Naive thymus-derived CD8-positive, alpha-beta T cell (primary cell): Measurements from ENCODE around the gene ACTN2. TPM values are rescaled to one million over a fixed set of nuclear protein-coding genes. Genes with fewer than 3 reads are reported as not detected.

Experiments
- ATAC-seq, 2 donors: fragments of 150-1000 bp; cut with Tn5 transposase in 1 of 2; sonication (Bioruptor Pico), chemical (Tn5 transposase) in 1 of 2; 1 replicate in 1 of 2; 2 replicates in 1 of 2; pipeline ENCODE4 v1.10.0; 2021; ENCODE audit warnings: mild to moderate bottlenecking in 2 of 2, moderate library complexity in 2 of 2
- POLR2A ChIA-PET: fragments of 350-600 bp; sonication (Branson Sonifier 250); formaldehyde crosslinking; loops from one replicate; lab custom pipeline; 2021; ENCODE audit warnings: antibody characterized with exemption; lab: Charles Lee
- DNase-seq, 10 donors: peaks; one replicate each; pipeline versions ENCODE4 v3.0.0 to v3.0.0-alpha.2; 2020 to 2022
- H3K27ac Mint-ChIP-seq, 10 donors: one replicate each; pipeline ENCODE4 v1.8.0; 2020 to 2022; ENCODE audit warnings: mild to moderate bottlenecking in 10 of 10, mixed read lengths in 10 of 10, moderate library complexity in 4 of 10, inconsistent platforms in 1 of 10
- H3K27me3 Mint-ChIP-seq, 5 donors: one replicate each; pipeline ENCODE4 v1.8.0; 2021 to 2022; ENCODE audit warnings: mixed read lengths in 5 of 5
- H3K36me3 Mint-ChIP-seq, 3 donors: one replicate each; pipeline ENCODE4 v1.8.0; 2020 to 2022; ENCODE audit warnings: mixed read lengths in 3 of 3, mild to moderate bottlenecking in 2 of 3, inconsistent platforms in 1 of 3
- H3K4me1 Mint-ChIP-seq, 4 donors: one replicate each; pipeline ENCODE4 v1.8.0; 2021 to 2022; ENCODE audit warnings: mixed read lengths in 4 of 4
- H3K4me3 Mint-ChIP-seq, 10 donors: one replicate each; pipeline ENCODE4 v1.8.0; 2020 to 2022; ENCODE audit warnings: mild to moderate bottlenecking in 10 of 10, mixed read lengths in 10 of 10, moderate library complexity in 6 of 10, inconsistent platforms in 1 of 10
- H3K9me3 Mint-ChIP-seq, 9 donors: one replicate each; pipeline ENCODE4 v1.8.0; 2020 to 2022; ENCODE audit warnings: mixed read lengths in 9 of 9, mild to moderate bottlenecking in 3 of 9, inconsistent platforms in 1 of 9, moderate library complexity in 1 of 9
- polyA plus RNA-seq, 3 donors: library from polyadenylated mRNA; unstranded; fragments of 300-500 nt; fragmentation: Illumina TruSeq; gene quantifications; one replicate each; pipeline ENCODE4 v1.2.3, GENCODE V29; 2021
- total RNA-seq, 8 experiments: library from RNA in 2 of 8; stranded (reverse) in 2 of 8; gene quantifications; one replicate each; pipeline ENCODE4 v1.2.3 and lab custom pipeline; 2021 to 2026

Gene ACTN2
- total and polyA plus RNA-seq, 5 experiments from 2014 or later = 0.36 TPM; not detected in 4

DNA sequence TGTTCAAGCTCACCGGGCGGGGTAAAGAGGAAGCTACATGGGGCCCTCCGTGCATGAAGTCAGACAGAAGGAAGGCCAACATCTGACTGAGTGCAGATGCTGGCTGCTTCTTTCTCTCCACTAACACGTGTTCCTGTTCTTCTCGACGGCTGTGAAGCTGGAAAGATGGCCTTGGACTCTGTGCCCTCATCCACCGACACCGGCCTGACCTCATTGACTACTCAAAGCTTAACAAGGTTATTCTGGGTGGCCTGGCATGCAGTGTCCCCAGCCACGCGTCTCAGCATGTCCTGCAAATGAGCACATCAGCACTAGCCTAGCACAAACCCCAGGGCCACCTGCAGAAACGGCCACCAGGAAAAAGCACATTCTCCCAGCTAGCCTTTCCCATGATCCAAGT lies 41.2 kb downstream of the ACTN2 start:
- Mint-ChIP-seq H3K27me3 (peaks cover 0 to 12% (median 4%) of the 10 kb centered on the region in 5 donors), H3K4me1 (no peaks in the 10 kb centered on the region), H3K9me3 (no peaks in the 10 kb centered on the region), H3K36me3 (peaks cover 0 to 5% (median 0%) of the 10 kb centered on the region in 3 donors), H3K27ac (no peak overlapping the region), H3K4me3 (no peak overlapping the region)
- no peak for DNase-seq
- POLR2A ChIA-PET = no interaction called here
- no peak for ATAC-seq

DNA sequence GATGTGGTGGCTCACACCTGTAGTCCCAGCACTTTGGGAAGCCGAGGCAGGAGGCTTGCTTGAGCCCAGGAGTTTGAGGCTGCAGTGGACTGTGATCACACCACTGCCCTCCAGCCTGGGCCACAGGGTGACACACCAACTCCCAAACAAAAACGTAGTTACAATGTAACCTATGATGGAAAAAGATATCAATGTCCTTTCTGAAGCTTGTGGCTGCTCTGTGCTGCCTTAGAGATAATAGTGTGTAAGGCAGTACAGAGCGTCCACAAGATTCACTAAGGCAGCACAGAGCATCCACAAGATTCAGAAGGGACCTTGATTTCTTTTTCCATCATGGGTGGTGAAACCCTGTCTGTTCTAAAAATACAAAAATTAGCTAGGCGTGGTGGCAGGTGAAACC lies 42.5 kb downstream of the ACTN2 start:
- no peak for ATAC-seq
- Mint-ChIP-seq H3K27me3 (peaks cover 4 to 12% (median 8%) of the 10 kb centered on the region in 5 donors), H3K9me3 (no peaks in the 10 kb centered on the region), H3K36me3 (peaks cover 0 to 5% (median 0%) of the 10 kb centered on the region in 3 donors), H3K4me1 (no peaks in the 10 kb centered on the region), H3K4me3 (no peak overlapping the region), H3K27ac (peak overlapping the region in 1 of 10 donors; percentile 31)
- POLR2A ChIA-PET = no interaction called here
- no peak for DNase-seq

DNA sequence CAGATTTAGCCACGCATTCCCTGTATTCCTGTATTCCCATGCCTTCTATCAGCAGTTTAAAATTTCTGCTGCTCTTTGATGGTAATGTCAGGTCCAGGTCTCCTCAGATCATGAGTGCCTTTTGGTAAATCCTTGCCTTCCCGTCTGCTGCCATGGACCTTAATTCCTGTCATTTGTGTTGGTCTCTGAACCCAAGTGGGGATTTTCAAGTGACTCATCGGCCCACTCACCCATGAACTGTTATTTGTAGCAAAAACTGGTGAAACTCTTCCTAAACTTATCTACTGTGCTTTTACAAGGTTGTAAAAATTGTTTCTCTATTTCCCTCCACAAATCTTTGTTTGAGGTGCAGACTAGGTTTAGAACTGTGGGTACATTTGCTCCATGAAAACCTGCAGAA lies 47.4 kb downstream of the ACTN2 start:
- H3K27ac Mint-ChIP-seq = peak overlapping the region in 1 of 10 donors; percentile 12
- H3K36me3 Mint-ChIP-seq = no peaks in the 10 kb centered on the region
- H3K4me3 Mint-ChIP-seq = no peak overlapping the region
- no peaks in the 10 kb centered on the region for H3K4me1 Mint-ChIP-seq
- POLR2A ChIA-PET = no interaction called here
- DNase-seq = no peak
- H3K27me3 Mint-ChIP-seq = peaks cover 0 to 9% (median 3%) of the 10 kb centered on the region in 5 donors
- no peak for ATAC-seq
- H3K9me3 Mint-ChIP-seq = no peaks in the 10 kb centered on the region

DNA sequence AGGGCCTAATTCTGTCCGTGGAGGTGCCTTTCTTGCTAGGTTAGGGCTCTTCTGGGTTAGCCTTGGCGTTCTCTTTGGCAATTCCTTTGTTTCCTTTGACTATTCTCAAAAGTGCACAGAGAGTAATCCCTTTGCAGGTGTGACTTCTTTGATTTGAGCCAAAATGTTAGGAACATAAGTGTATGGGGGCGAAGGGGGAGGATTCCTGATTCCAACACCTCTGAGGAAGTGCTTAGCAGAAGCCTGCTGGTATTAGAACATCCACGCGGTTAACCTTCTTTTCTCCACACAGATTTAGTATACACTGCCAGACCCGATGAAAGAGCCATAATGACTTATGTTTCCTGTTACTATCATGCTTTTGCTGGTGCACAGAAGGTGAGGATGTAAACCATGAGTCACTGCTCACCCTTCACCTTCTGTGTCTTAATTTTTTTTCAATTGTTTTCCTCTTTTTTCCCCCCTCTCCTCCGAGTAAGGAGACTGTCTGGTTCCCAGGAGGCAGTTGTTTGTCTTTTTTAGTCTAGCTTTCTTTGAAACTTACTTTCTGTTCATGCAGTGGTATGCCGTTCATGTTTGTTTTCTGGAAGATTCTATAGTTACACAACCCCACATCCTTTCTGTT lies 48.0 kb downstream of the ACTN2 start:
- POLR2A ChIA-PET = no interaction called here
- peaks cover 0 to 9% (median 3%) of the 10 kb centered on the region in 5 donors for H3K27me3 Mint-ChIP-seq
- no peaks in the 10 kb centered on the region for H3K4me1 Mint-ChIP-seq
- no peaks in the 10 kb centered on the region for H3K36me3 Mint-ChIP-seq
- no peaks in the 10 kb centered on the region for H3K9me3 Mint-ChIP-seq
- DNase-seq = no peak
- no peak overlapping the region for H3K27ac Mint-ChIP-seq
- no peak overlapping the region for H3K4me3 Mint-ChIP-seq
- ATAC-seq = no peak

DNA sequence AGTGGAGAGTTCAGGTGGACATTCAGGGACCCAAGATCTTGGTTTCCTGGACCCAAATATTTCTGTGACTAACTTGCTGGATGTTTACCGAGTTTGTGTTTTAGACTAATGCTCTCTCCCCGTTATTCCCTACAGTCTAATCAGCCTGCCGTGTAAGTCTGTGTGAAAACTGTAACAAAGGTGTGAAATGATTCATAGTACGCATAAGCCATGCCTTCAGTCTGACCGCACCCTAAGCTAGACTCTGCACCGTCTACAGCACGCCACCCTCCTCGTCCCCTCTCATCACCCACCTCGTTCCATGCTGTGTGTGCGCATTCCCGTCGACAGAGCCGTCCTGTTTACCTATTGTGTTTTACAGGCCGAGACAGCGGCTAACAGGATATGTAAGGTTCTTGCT lies 50.5 kb downstream of the ACTN2 start:
- H3K36me3 Mint-ChIP-seq = no peaks in the 10 kb centered on the region
- DNase-seq (no peak), ATAC-seq (no peak)
- H3K27ac Mint-ChIP-seq = no peak overlapping the region
- peaks cover 0 to under 1% (median 0%) of the 10 kb centered on the region in 9 donors for H3K9me3 Mint-ChIP-seq
- peaks cover 4 to 24% (median 13%) of the 10 kb centered on the region in 5 donors for H3K27me3 Mint-ChIP-seq
- no peak overlapping the region for H3K4me3 Mint-ChIP-seq
- no peaks in the 10 kb centered on the region for H3K4me1 Mint-ChIP-seq
- POLR2A ChIA-PET = no interaction called here

DNA sequence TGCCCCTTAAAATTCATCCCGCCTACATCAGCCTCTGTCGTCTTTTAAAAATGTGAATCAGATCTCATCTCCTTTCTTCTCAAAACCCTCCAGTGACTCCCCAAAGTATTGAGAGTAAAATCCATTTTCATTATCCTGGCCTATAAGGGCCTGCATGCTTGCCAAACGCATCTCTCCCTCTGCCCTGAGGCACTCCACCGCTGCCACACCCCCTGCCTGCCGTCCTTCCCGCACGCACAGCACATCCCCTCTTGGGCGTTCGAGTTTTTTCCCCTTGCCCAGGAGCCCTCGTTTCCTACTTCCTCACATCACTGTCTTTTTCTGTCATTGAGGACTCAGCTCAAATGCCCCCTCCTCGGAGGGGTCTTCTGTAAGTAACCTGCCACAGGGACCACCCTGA lies 55.5 kb downstream of the ACTN2 start:
- Mint-ChIP-seq H3K27me3 (peaks cover 4 to 22% (median 16%) of the 10 kb centered on the region in 5 donors), H3K4me1 (no peaks in the 10 kb centered on the region), H3K9me3 (peaks cover 0 to 2% (median 0%) of the 10 kb centered on the region in 9 donors), H3K4me3 (no peak overlapping the region), H3K36me3 (no peaks in the 10 kb centered on the region), H3K27ac (peak overlapping the region in 2 of 10 donors; percentile 41 to 63)
- DNase-seq (no peak), ATAC-seq (no peak)
- POLR2A ChIA-PET = no interaction called here

DNA sequence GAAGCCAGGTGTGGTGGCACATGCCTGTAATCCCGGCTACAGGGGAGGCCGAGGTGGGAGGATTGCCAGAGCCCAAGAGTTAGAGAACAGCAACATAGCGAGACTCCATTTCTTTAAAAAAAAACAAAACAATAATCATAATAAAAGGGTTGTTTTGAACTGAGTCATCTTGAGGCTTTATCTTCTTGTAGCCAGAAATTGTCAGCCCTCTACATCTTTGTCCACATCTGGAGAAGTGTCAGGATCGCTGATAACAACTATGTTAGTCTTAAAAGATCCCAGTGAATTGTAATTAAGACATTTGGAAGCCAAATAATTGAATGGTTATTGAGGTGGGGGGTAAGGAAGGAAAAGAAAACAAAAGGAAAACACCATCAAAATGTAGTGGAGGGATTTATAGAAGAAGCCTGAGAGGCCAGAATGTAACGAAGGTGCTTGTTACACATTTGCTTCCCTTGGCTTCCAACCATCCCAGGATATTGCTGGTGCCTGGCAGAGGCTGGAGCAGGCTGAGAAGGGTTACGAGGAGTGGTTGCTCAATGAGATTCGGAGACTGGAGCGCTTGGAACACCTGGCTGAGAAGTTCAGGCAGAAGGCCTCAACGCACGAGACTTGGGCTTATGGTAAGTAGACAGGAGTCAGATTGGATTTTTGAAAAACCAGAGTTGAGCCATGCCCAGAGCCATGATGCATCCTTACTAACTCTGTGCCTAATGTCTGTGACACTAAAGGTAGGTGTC lies 56.3 kb downstream of the ACTN2 start:
- Mint-ChIP-seq H3K4me3 (no peak overlapping the region), H3K36me3 (no peaks in the 10 kb centered on the region), H3K9me3 (peaks cover 0 to 2% (median 0%) of the 10 kb centered on the region in 9 donors), H3K27ac (peak overlapping the region in 1 of 10 donors; percentile 41), H3K27me3 (peaks cover 4 to 25% (median 16%) of the 10 kb centered on the region in 5 donors), H3K4me1 (no peaks in the 10 kb centered on the region)
- DNase-seq = no peak
- POLR2A ChIA-PET = no interaction called here
- no peak for ATAC-seq

DNA sequence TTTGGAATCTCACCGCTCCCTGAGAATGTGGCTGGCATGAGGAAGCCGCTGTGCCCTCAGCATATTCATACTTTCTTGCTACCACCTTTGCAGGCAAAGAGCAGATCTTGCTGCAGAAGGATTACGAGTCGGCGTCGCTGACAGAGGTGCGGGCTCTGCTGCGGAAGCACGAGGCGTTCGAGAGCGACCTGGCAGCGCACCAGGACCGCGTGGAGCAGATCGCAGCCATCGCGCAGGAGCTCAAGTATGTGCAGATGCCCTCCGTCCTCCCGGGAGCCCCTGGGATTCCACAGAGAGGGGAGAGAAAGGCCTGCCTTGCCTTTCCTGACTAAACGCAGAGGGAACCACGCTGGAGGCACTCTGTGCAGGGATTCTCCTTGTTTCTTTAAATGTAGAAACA lies 58.2 kb downstream of the ACTN2 start:
- ATAC-seq = no peak
- Mint-ChIP-seq H3K4me3 (no peak overlapping the region), H3K9me3 (peaks cover 0 to 2% (median 0%) of the 10 kb centered on the region in 9 donors), H3K27ac (no peak overlapping the region), H3K4me1 (no peaks in the 10 kb centered on the region), H3K27me3 (peaks cover 6 to 35% (median 17%) of the 10 kb centered on the region in 5 donors), H3K36me3 (no peaks in the 10 kb centered on the region)
- POLR2A ChIA-PET = no interaction called here
- DNase-seq = no peak

DNA sequence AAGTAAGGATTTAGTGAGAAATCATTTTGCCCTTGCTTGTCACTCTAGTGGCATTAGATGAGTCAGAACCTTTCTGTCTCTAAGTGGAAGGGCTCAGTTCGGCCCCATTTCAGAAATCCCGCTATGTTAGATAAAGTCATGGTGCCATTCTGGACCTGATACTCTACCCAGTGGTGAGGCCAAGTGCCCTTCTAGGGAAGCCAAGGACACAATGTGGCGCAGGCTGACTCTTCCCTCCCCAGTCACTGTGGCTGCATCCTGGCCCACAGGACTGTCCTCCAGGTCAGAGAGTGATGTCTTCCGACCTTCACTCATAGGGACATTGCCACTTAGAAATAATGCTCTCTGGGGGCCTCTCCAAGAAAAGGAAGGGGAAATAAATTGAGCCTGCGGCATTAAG lies 60.5 kb downstream of the ACTN2 start:
- H3K27me3 Mint-ChIP-seq = peaks cover 4 to 20% (median 7%) of the 10 kb centered on the region in 5 donors

DNA sequence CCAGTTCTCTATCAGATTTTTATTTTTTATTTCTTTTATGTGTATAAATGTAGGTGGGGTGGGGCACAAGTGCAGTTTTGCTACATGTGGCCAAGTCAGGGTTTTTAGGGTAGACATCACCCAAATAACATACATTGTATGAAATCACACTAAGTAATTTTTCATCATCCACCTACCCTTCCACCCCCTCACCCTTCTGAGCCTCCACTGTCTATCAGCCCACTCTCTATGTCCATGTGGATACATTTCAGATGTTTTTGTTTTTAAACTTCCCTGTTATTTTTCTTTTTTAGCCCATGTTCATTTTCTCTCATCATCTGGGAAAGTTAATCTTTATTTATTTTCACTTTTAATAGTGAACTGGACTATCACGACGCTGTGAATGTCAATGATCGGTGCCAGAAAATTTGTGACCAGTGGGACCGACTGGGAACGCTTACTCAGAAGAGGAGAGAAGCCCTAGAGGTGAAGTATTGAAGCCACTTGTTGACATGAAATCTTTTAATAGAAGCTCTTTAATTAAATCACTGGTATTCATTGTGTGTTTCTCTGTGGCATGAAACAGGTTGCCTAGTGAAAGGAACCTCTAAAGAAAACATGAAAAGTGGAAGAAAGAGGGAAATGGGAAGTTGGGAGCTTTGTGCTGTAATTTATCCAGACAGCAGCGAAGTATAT lies 61.1 kb downstream of the ACTN2 start:
- Mint-ChIP-seq H3K27ac (peak overlapping the region in 1 of 10 donors; percentile 5), H3K36me3 (no peaks in the 10 kb centered on the region), H3K9me3 (no peaks in the 10 kb centered on the region), H3K4me3 (no peak overlapping the region), H3K4me1 (no peaks in the 10 kb centered on the region), H3K27me3 (peaks cover 4 to 15% (median 9%) of the 10 kb centered on the region in 5 donors)
- POLR2A ChIA-PET = no interaction called here
- ATAC-seq = no peak
- no peak for DNase-seq

More for the DNA sequence above, 60.5 kb downstream of the ACTN2 start:
- Mint-ChIP-seq H3K36me3 (no peaks in the 10 kb centered on the region), H3K4me3 (no peak overlapping the region), H3K9me3 (peaks cover 0 to 1% (median 0%) of the 10 kb centered on the region in 9 donors), H3K27ac (no peak overlapping the region), H3K4me1 (no peaks in the 10 kb centered on the region)
- ATAC-seq = no peak
- DNase-seq = no peak
- POLR2A ChIA-PET = no interaction called here

DNA sequence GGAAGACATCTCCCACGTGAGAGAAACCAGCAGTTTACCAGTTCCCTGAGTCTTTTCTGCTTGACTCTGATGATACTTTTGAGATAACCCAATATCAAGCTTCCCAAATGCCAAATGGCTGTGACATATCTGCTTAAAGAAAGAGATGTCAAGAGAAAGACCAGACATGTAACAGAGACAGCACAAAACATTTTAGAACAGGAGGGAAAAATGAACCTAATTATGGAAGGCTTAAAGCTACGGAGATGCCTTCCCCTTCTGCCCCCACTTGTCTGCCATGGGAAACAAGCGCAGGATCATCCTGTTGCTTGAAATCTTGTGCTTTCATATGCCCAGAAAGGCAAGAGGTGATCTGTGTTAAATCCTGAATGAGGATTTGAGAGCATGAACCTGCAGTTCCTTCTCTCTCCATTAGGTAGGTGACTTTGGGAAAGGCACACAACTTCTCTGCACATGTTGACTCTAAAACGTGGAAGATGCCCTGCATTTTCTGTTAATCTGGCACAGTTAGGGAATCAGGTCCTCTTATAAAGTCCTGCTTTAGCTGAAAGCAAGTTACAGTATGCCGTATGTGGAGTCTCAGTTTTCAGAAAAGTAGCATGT lies 62.1 kb downstream of the ACTN2 start:
- ATAC-seq (no peak), DNase-seq (no peak)
- no peaks in the 10 kb centered on the region for H3K9me3 Mint-ChIP-seq
- no peak overlapping the region for H3K4me3 Mint-ChIP-seq
- H3K36me3 Mint-ChIP-seq = no peaks in the 10 kb centered on the region
- peaks cover 4 to 15% (median 10%) of the 10 kb centered on the region in 5 donors for H3K27me3 Mint-ChIP-seq
- POLR2A ChIA-PET = no interaction called here
- H3K4me1 Mint-ChIP-seq = no peaks in the 10 kb centered on the region
- H3K27ac Mint-ChIP-seq = no peak overlapping the region

DNA sequence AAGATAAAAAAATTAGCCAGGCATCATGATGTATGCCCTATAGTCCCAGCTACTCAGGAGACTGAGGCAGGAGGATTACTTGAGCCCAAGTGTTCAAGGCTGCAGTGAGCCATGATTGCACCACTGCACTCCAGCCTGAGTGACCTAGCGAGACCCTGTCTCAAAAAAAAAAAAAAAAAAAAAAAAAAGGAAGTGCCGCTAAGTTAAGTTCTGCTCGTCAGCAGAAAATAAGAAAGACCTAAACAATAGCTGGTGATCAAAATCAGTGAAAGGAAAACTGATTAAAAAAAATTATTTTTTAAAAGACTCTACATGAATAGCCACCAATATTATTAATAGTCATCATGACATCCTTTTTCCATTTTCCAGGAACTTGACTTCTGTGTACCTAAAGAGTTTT lies 64.6 kb downstream of the ACTN2 start:
- H3K4me1 Mint-ChIP-seq = no peaks in the 10 kb centered on the region
- no peaks in the 10 kb centered on the region for H3K9me3 Mint-ChIP-seq
- H3K27me3 Mint-ChIP-seq = peaks cover 4 to 14% (median 10%) of the 10 kb centered on the region in 5 donors
- H3K27ac Mint-ChIP-seq = no peak overlapping the region
- H3K4me3 Mint-ChIP-seq = no peak overlapping the region
- H3K36me3 Mint-ChIP-seq = no peaks in the 10 kb centered on the region
- ATAC-seq (no peak), DNase-seq (no peak)
- POLR2A ChIA-PET = interaction anchor here (0.5 kb wide), 1 partner anchor 10 kb away, joined by 3 read pairs; no protein-coding TSS in a partner anchor
